GM19455 (cell line): Measurements from ENCODE around the gene STAT5B.
"Not testable (repeated sequence)": the region's sequence is repeated elsewhere in the genome, so short reads cannot be mapped to it uniquely, and the experiment has no call there.

ENCODE experiments used
- ATAC-seq: cut with Tn5 transposase; IDR thresholded peaks from one replicate; pipeline ENCODE4 v1.9.1; 2021; ENCODE audit not compliant: unreplicated experiment

The STAT5B gene

GRCh38 chr17:42241871-42242270, 34.3 kb downstream of the STAT5B start:
- ATAC-seq: no peak

GRCh38 chr17:42240863-42241262, 35.3 kb downstream of the STAT5B start:
- ATAC-seq: not testable (repeated sequence)

- no peak for ATAC-seq
These were observed 36.0 kb downstream of the STAT5B start for GRCh38 chr17:42240201-42240600.

- not testable (repeated sequence) for ATAC-seq
These were observed 36.6 kb downstream of the STAT5B start for GRCh38 chr17:42239576-42239975.

GRCh38 chr17:42236760-42237159, 39.4 kb downstream of the STAT5B start:
- ATAC-seq: no peak

- ATAC-seq: no peak
These were observed 42.2 kb downstream of the STAT5B start for GRCh38 chr17:42233994-42234393.

- ATAC-seq: no peak
These were observed 43.0 kb downstream of the STAT5B start for GRCh38 chr17:42233156-42233555.

GRCh38 chr17:42230225-42230624, 46.0 kb downstream of the STAT5B start:
- ATAC-seq: no peak

- ATAC-seq: no peak
These were observed 48.1 kb downstream of the STAT5B start for GRCh38 chr17:42227849-42228700.

- ATAC-seq: no peak
These were observed 50.5 kb downstream of the STAT5B start for GRCh38 chr17:42225646-42226045.

- ATAC-seq: no peak
These were observed 51.5 kb downstream of the STAT5B start for GRCh38 chr17:42224651-42225050.

GRCh38 chr17:42221886-42222745, 54.1 kb downstream of the STAT5B start:
- no peak for ATAC-seq

- ATAC-seq: not testable (repeated sequence)
These were observed 56.9 kb downstream of the STAT5B start for GRCh38 chr17:42219280-42219679.

GRCh38 chr17:42214156-42214555, 62.0 kb downstream of the STAT5B start:
- no peak for ATAC-seq

- ATAC-seq: no peak
These were observed 63.8 kb downstream of the STAT5B start for GRCh38 chr17:42212382-42212781.

- ATAC-seq: not testable (repeated sequence)
These were observed 64.3 kb downstream of the STAT5B start for GRCh38 chr17:42211921-42212341.

GRCh38 chr17:42210046-42210445, 66.1 kb downstream of the STAT5B start:
- no peak for ATAC-seq

- ATAC-seq: not testable (repeated sequence)
These were observed 70.0 kb downstream of the STAT5B start for GRCh38 chr17:42206153-42206612.

GRCh38 chr17:42203354-42203753, 72.8 kb downstream of the STAT5B start:
- ATAC-seq: no peak

GRCh38 chr17:42202696-42203095, 73.5 kb downstream of the STAT5B start:
- ATAC-seq: no peak

- ATAC-seq: no peak
These were observed 74.0 kb downstream of the STAT5B start for GRCh38 chr17:42202159-42202558.

GRCh38 chr17:42201458-42201772, 74.8 kb downstream of the STAT5B start:
- no peak for ATAC-seq
